Thyroid gland (tissue), 4 donors: Measurements from ENCODE around the gene BBS9. TPM values are rescaled to one million over a fixed set of nuclear protein-coding genes. Genes with fewer than 3 reads are reported as not detected.

Source experiments
- DNase-seq, 2 donors: peaks; one replicate each; pipeline ENCODE4 v3.0.0-alpha.2; 2019
- H3K27ac ChIP-seq, 3 donors: fragments of 200-600 bp; sonication (generic); 1 replicate in 2 of 3; 2 replicates in 1 of 3; pipeline ENCODE4 v1.5.1; 2016 to 2019; ENCODE audit warnings: mild to moderate bottlenecking in 1 of 3, moderate library complexity in 1 of 3
- H3K27me3 ChIP-seq: fragments of 200-600 bp; sonication (generic); one replicate; pipeline ENCODE4 v1.5.1; 2019
- H3K36me3 ChIP-seq, 2 donors: fragments of 200-600 bp; sonication (generic); one replicate each; pipeline ENCODE4 v1.5.1; 2016 to 2019
- H3K4me1 ChIP-seq, 2 donors: fragments of 200-600 bp; sonication (generic); one replicate each; pipeline ENCODE4 v1.5.1; 2017 to 2019
- H3K4me3 ChIP-seq, 3 donors: fragments of 200-600 bp; sonication (generic); replicated peaks in 1 of 3; 1 replicate in 2 of 3; 2 replicates in 1 of 3; pipeline ENCODE4 v1.5.1; 2016; ENCODE audit warnings: mild to moderate bottlenecking in 1 of 3
- H3K9me3 ChIP-seq: fragments of 200-600 bp; sonication (generic); one replicate; pipeline ENCODE4 v1.5.1; 2017
- CTCF ChIP-seq, 6 experiments: fragments of 200-600 bp in 3 of 6; fragments of 450-650 bp in 3 of 6; sonication (generic) in 3 of 6; IDR thresholded peaks; one replicate each; pipeline ENCODE4 v1.5.1; 2016 to 2019; ENCODE audit warnings: antibody characterized with exemption in 6 of 6, mild to moderate bottlenecking in 2 of 6, inconsistent platforms in 1 of 6, moderate library complexity in 1 of 6
- POLR2A ChIP-seq, 2 donors: fragments of 450-650 bp; IDR thresholded peaks; one replicate each; pipeline ENCODE4 v1.6.1; 2017; ENCODE audit warnings: antibody characterized with exemption in 2 of 2, mild to moderate bottlenecking in 2 of 2, moderate library complexity in 1 of 2
- WGBS, 2 donors: methylation state at CpG; one replicate each; pipeline ENCODE4 v1.1.5; 2017; 5-methylcytosine and 5-hydroxymethylcytosine counted together
- intact Hi-C: fragments of 100-400 bp; cut with DNase I; formaldehyde crosslinking; loops from one replicate; pipeline ENCODE4 v1.15.1; 2023
- total RNA-seq, 4 donors: library from RNA; depleted of rRNA; stranded (reverse); fragments of >200 nt; gene quantifications; one replicate each; pipeline ENCODE4 v1.2.3, GENCODE V29; 2016

BBS9 gene
- total RNA-seq, 4 donors from 2014 or later: 59.2 to 84.8 (median 73.1) TPM

DNA sequence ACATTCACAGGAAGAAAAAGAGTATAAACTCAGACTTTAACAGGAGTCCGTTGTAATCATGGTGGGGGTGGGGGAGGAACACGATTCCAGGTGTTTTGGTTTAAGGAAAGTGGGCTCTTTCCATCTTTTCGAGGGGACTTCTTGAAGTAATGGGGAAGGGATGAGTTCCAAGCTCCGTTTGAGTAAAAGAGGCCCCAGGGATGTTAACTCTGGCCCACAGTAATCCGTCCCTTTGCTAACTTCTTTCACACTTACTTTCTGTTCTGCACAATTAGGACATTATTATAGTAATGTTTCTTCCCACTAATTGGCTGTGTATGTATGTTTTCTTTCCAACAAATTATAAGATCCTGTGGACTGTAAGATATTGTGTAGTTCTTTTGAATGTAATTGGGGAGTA, 374.4 kb downstream of the BBS9 start:
- DNase-seq: no peak
- no peaks in the 10 kb centered on the region for H3K4me1 ChIP-seq
- 74 to 84% methylated on average over 5 of the region's 5 CpGs for WGBS, 2 donors
- TF ChIP-seq POLR2A (IDR thresholded peaks at IDR 0.05) (no peak), CTCF (IDR thresholded peaks at IDR 0.05) (no peak)
- intact Hi-C loops: no loop called here
- no peaks in the 10 kb centered on the region for H3K27me3 ChIP-seq
- H3K4me3 ChIP-seq: no peak overlapping the region
- no peaks in the 10 kb centered on the region for H3K9me3 ChIP-seq
- H3K27ac ChIP-seq: no peak overlapping the region
- H3K36me3 ChIP-seq: no peaks in the 10 kb centered on the region

GRCh38 chr7:33504266-33504665, 374.9 kb downstream of the BBS9 start:
- no peak for TF ChIP-seq POLR2A (IDR thresholded peaks at IDR 0.05)
- TF ChIP-seq CTCF (IDR thresholded peaks at IDR 0.05): no peak
- H3K9me3 ChIP-seq: no peaks in the 10 kb centered on the region
- intact Hi-C loops: no loop called here
- no peaks in the 10 kb centered on the region for H3K4me1 ChIP-seq
- H3K36me3 ChIP-seq: no peaks in the 10 kb centered on the region
- WGBS, 2 donors: 88 to 96% methylated on average over 6 of the region's 6 CpGs
- no peak overlapping the region for H3K4me3 ChIP-seq
- no peak for DNase-seq
- H3K27me3 ChIP-seq: no peaks in the 10 kb centered on the region
- no peak overlapping the region for H3K27ac ChIP-seq

GRCh38 chr7:33509206-33509605, 379.8 kb downstream of the BBS9 start:
- 82 to 93% methylated on average over 3 of the region's 3 CpGs for WGBS, 2 donors
- no peaks in the 10 kb centered on the region for H3K27me3 ChIP-seq
- no peak overlapping the region for H3K27ac ChIP-seq
- no peaks in the 10 kb centered on the region for H3K4me1 ChIP-seq
- no peak overlapping the region for H3K4me3 ChIP-seq
- H3K9me3 ChIP-seq: no peaks in the 10 kb centered on the region
- TF ChIP-seq POLR2A (IDR thresholded peaks at IDR 0.05) (no peak), CTCF (IDR thresholded peaks at IDR 0.05) (no peak)
- intact Hi-C loops: no loop called here
- no peaks in the 10 kb centered on the region for H3K36me3 ChIP-seq
- no peak for DNase-seq

DNA sequence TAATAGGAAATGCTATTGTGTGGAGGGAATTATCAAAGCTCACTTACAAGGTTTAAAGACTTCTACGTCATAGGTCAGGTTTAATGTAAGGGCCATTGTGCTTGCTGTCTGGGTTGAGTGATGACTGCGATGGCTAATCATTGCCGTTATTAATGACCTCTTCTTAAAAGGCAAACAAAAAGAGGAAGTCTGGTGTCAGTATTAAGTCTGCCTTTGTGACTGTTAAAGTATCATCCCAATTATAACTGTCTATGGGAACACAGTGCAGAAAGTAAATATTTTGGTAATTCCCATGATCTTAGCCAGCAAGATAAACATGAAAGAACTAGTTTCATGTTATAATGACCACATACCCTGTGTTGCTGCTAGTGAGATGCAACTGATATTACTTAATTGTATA, 382.4 kb downstream of the BBS9 start:
- no peak overlapping the region for H3K27ac ChIP-seq
- no peak overlapping the region for H3K4me3 ChIP-seq
- H3K27me3 ChIP-seq: no peaks in the 10 kb centered on the region
- TF ChIP-seq POLR2A (IDR thresholded peaks at IDR 0.05) (no peak), CTCF (IDR thresholded peaks at IDR 0.05) (no peak)
- 75 to 79% methylated on average over 3 of the region's 3 CpGs for WGBS, 2 donors
- no peaks in the 10 kb centered on the region for H3K9me3 ChIP-seq
- intact Hi-C loops: no loop called here
- no peak for DNase-seq
- no peaks in the 10 kb centered on the region for H3K4me1 ChIP-seq
- H3K36me3 ChIP-seq: no peaks in the 10 kb centered on the region

DNA sequence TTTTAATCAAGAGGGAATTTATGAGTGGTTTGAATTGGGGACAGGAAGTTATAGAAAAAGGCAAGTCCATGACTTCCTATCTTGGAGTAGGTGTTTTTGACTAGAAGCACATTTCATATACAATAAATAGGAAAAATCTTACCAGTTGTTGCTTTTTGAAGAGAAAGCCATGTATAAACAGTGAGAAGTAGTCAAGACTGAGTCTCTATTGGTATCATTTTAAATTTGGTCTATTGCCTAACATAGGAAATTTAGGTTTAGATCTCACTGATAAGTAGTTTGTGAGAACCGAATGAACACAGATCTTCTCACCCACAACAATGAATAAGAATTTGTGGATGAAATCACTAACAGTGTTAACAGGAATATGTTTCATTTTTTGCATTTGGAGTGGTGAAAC, 387.2 kb downstream of the BBS9 start:
- intact Hi-C loops: no loop called here
- H3K27me3 ChIP-seq: no peaks in the 10 kb centered on the region
- H3K9me3 ChIP-seq: no peaks in the 10 kb centered on the region
- H3K27ac ChIP-seq: no peak overlapping the region
- H3K4me3 ChIP-seq: no peak overlapping the region
- H3K4me1 ChIP-seq: no peaks in the 10 kb centered on the region
- 95 to 98% methylated on average over 1 of the region's 1 CpG for WGBS, 2 donors
- TF ChIP-seq CTCF (IDR thresholded peaks at IDR 0.05): no peak
- TF ChIP-seq POLR2A (IDR thresholded peaks at IDR 0.05): no peak
- H3K36me3 ChIP-seq: no peaks in the 10 kb centered on the region
- no peak for DNase-seq
